HG03571 (cell line): Measurements from ENCODE around the gene CABYR.
"Not testable (repeated sequence)": the region's sequence is repeated elsewhere in the genome, so short reads cannot be mapped to it uniquely, and the experiment has no call there.

Source experiments
- ATAC-seq: cut with Tn5 transposase; IDR thresholded peaks from one replicate; pipeline ENCODE4 v1.9.1; 2021; ENCODE audit not compliant: unreplicated experiment

Gene CABYR

GRCh38 chr18:24128700-24129099 is 10.2 kb upstream of the CABYR start:
- no peak for ATAC-seq

GRCh38 chr18:24130494-24130893 is 8.4 kb upstream of the CABYR start:
- ATAC-seq: no peak

DNA sequence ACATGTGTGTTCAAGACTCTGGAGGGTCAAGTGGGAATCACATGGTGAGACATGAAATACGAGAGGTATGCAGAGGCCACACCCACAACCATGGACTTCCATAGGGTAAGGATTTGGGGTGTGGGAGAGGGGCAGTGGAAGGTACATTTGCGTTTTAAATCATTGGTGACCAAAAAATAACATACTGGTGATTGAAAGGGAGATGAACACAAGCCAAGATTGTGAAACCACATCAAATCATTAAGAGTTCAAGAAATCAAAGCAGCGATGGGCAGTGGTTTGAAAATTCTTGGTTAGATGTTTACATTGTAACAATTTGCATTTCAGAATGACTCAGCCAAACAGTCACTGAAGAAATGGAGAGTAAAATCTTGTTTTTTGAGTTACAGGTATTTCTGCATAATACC is 1.9 kb upstream of the CABYR start:
- no peak for ATAC-seq

DNA sequence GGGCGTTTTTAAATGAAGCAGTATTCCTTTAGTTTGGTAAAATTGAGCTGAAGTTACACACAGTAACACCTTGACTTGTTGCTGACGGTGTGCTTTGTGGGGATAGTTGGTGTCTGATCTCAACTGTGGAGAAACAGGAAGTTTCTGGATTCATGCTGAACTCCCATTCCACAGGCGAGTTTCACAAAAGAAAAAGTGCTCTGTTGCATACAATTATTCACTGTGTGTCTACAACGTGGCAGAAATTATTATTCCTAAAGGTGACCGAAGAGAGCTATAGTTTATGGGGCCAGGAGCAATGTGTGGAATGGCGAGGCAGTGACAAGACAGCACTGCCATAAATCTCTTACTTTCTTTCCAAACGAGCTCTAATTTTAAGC is 463 bp upstream of the CABYR start:
- no peak for ATAC-seq

DNA sequence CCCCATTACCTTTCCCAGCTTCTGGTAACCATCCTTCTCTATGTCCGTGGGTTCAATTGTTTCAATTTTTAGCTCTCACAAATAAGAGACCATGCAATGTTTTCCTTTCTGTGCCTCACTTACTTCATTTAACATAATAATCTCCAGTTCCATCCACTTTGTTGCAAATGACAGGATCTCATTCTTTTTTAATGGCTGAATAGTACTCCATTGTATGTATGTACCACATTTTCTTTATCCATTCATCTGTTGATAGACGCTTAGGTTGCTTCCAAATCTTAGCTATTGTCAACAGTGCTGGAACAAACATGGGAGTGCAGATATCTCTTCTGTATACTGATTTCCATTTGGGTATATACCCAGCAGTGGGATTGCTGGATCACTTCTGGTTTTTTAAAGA is 1.8 kb downstream of the CABYR start:
- ATAC-seq: no peak

DNA sequence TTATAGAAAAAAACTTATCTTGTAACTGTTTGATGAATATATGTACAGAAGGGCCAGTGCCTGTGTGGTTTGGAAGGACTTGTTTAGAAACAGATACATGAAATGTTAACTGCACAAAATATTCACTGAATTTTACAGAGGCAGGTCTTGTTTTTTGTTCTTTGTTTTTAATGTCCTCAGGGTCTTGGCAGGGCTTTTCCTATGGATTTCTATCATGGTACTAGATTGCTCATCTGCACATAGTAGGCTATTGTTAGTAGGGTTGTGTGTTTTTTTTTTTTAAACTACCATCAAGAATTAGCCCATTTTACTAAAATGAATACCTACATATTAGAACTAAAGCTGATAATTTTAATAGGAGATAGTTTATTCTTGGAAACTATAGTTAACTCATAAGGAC is 3.5 kb downstream of the CABYR start:
- no peak for ATAC-seq

DNA sequence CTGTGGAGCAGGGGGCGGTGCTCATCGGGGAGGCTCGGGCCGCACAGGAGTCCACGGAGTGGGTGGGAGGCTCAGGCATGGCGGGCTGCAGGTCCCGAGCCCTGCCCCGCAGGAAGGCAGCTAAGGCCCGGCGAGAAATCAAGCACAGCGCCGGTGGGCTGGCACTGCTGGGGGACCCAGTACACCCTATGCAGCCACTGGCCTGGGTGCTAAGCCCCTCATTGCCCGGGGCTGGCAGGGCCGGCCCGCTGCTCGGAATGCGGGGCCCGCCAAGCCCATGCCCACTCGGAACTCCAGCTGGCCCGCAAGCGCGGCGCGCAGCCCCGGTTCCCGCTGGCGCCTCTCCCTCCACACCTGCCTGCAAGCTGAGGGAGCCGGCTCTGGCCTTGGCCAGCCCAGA is 10.7 kb downstream of the CABYR start:
- ATAC-seq: not testable (repeated sequence)

DNA sequence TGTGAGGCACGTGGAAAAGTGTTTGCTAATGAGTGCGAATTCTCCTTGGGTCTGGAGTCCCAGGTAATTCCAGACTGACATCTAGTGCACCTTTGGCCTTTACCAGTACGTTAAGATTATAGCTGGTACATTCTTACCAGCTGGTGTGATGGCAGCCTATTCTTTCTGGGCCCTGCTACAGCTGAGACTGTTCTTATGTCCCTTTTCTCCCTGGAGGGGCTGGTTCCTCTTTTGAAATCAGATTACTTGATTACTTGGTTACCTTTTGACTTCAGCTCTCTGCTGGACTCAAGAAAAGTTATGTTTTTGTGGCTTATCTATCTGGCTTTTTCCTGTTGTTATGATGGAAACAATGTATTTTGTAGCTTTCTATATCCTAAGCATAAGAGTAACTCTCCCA is 14.5 kb downstream of the CABYR start:
- ATAC-seq: no peak

GRCh38 chr18:24157855-24158254 is 19.0 kb downstream of the CABYR start:
- ATAC-seq: no peak

- no peak for ATAC-seq
Observed at GRCh38 chr18:24160086-24160485, 21.2 kb downstream of the CABYR start.

GRCh38 chr18:24161304-24161703 is 22.4 kb downstream of the CABYR start:
- no peak for ATAC-seq

- ATAC-seq: no peak
Observed at GRCh38 chr18:24168496-24168895, 29.6 kb downstream of the CABYR start.

GRCh38 chr18:24170360-24170759 is 31.5 kb downstream of the CABYR start:
- no peak for ATAC-seq

- no peak for ATAC-seq
Observed at GRCh38 chr18:24173997-24174396, 35.1 kb downstream of the CABYR start.

- peak; percentile 76 for ATAC-seq
Observed at GRCh38 chr18:24176727-24177416, 38.0 kb downstream of the CABYR start.

DNA sequence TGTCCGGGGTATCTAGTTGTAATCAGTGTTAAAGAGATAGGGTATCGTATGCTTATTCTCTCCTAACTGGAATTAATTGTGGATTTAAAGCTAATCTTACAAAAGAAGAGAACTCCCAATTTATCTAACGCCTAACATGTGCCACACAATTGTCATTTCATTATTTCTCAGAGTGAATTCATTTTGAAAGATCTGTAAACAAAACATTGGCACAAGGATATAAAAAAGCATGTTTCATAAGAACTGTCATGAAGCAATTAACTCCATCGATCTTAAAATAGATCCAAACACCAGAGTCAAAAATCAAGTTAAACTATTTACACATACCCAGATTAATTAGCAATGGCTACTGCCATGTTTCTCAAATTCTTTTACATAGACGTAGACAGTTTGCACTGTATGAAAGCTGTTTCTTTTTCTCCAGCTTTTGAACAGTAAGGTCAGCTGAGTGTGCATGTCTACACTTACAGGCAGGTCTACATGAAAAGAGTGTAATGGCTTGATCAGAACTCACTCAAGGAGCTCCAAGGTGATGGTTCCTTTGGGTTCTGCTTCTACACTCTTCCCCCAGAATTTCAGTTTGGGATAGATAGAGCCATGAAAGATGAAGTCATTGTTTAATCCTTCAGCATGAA is 38.8 kb downstream of the CABYR start:
- no peak for ATAC-seq

DNA sequence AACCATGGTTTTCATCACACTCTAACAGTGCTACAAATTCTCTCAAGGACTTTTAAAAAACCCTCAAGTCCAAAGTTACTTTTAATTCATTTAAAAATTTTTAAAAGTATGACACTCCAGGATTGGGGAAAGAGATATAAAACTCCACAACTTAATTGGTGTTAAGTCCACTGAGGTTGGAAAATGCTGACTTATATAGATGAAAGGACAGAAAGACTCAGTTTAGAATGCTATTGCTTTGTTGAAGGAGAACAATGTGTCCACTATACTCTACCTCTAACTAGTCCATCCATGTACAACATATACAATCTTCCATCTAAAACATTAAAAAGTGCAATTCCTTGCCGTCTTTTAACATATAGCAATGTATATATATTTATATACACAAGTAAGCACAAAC is 41.2 kb downstream of the CABYR start:
- ATAC-seq: no peak

DNA sequence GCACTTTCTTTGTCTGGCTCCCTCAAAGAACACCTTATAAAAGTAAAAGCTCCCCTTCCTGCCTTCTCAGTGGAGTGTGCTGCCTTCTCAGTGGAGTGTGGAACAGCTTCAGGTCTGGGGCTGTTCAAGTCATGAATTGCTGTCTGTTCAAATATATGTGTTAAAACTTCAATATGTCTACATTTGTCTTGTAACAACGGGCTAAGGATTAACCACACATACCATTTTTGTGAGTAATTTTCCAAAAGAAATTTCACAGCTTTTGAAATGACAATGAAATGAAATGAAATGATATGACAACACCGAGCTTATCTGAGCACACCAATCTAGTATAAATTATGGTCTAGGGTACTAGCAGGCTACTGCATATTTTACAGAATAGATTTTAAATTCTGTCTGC is 42.9 kb downstream of the CABYR start:
- ATAC-seq: no peak

DNA sequence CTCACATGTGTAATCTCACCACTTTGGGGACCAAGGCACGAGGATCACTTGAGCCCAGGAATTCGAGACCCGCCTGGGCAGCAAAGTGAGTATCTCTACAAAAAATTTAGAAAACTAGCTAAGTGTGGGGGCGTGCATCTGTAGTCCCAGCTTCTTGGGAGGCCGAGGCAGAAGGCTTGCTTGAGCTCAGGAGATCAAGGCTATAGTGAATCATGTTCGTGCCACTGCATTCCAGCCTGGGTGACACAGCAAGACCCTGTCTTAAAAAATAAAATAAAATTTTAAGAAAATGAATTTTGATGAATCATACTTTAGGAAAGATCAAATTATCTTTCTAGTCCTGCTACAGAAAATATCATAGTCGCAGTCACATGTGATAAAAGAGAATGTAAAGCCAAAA is 46.9 kb downstream of the CABYR start:
- no peak for ATAC-seq

DNA sequence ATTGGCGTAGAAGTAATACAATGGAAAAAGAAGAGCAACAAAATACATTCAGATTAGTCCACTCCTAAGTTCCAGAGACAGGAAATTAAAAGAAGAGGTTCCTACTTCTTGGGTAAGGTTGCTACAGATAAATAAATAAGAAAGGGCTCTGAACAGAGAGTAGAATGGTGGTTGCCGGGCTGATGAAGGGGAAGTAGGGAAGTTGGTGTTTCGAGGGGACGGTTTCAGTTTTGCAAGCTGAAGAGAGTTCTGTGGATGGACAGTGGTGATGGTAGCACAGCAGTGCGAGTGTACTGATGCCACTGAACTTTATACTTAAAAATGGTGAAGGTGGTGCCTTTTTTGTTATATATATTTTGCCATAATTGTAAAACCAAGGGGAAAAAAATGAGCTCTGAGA is 48.2 kb downstream of the CABYR start:
- ATAC-seq: peak; percentile 54

DNA sequence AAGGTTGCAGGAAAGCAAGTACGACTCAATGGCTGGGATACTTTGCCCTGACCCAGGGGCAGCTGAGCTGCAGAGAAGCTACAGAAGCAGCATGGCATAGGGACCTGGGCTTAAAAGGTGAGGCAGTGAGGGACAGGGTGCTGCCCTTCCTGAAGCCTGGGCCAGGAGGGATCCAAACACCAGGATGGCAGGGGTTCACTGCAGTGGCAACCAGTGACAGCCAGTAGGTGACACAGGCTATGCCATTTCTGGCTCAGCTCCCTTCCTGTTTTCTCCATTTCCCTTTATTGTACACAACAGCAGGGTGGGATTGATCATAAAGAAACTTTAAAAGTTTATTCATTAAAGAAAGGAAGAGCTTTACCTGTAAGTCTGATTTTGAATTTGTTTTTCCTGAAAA is 48.8 kb downstream of the CABYR start:
- no peak for ATAC-seq

- no peak for ATAC-seq
Observed at GRCh38 chr18:24188120-24188519, 49.3 kb downstream of the CABYR start.

GRCh38 chr18:24189007-24189528 is 50.2 kb downstream of the CABYR start:
- no peak for ATAC-seq
